GM12873 (cell line): ENCODE data around the gene MAP3K1.

ENCODE experiments used
- CTCF ChIP-seq: IDR thresholded peaks from 2 replicates; pipeline ENCODE4 v1.5.1; 2012; ENCODE audit warnings: low read depth, mild to moderate bottlenecking, moderate library complexity, low read length, control low read depth; ENCODE audit not compliant: insufficient read depth; ENCODE audit errors: missing control alignments

Gene MAP3K1

GRCh38 chr5:56910210-56910965 is 95.0 kb downstream of the MAP3K1 start:
- no peak for TF ChIP-seq CTCF

DNA sequence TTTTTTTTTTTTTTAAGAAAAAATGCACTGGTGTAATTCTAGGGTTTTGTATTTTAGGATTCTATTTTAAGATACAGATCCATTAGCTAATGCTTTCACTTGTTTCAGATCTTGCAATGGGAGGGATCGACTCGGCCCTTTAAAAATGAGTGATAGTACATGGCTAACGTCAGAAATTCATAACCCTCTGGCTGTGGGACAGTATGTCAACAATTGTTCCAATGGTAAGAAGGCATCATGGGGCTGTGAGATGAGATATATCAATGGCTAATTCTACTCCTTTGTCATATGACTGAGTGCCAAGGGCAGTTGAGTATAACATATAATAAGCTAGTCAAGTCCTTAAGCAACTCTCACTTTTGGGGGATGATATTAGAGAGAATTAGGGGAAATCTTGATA is 98.4 kb downstream of the MAP3K1 start:
- no peak for TF ChIP-seq CTCF

DNA sequence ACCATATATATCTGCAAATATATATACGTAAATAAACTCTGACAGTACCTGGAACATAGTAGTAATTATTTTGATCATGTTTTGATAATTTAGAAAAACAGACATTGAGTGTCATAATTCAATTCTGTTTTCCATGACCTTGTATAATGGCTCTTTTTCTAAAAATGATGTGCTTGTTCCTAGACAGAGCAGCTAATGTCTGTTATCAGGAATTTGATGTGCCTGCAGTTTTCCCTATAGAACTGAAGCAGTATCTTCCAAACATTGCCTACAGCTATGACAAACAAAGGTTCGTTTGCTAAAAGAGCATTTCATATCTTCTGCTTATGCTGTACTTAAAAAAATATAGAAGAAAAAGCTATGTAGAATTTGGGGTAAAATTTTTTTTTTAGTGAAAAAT is 99.3 kb downstream of the MAP3K1 start:
- TF ChIP-seq CTCF, result no peak

- no peak for TF ChIP-seq CTCF
Measured at GRCh38 chr5:56917534-56917933, 102.2 kb downstream of the MAP3K1 start.

- TF ChIP-seq CTCF, result no peak
Measured at GRCh38 chr5:56918054-56918453, 102.7 kb downstream of the MAP3K1 start.

DNA sequence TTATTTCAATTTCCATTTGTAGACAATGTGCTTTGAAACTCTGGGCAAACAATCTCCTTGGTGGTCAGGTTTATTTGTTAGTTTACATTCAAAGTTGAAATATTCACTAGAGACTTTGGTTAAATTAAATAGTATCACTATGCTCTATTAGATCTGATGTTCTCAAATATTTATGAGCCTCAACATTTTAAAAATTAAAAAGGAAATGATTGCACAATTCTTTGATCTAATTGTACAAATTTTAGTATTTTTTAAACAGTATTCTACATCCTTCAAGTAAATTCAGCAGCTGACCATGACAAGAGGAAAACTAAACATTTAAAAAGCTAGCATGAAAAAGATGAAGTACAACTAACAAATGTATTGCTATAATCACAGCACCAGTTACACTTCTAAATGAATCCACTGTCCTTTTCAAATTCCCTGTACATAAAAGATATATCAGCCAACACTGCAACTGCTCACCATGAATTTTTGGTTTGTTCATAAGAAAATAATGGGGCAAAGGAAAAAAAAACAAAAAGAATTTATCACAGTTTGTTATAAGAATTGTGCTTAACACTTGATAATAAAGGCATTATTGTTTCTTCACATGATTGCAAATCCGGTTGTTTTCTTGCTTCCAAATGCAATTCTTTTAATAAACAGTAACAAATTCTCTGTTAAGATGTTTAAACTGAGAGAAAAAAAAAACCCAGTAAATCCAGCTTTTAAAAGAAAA is 104.8 kb downstream of the MAP3K1 start:
- TF ChIP-seq CTCF, result no peak

DNA sequence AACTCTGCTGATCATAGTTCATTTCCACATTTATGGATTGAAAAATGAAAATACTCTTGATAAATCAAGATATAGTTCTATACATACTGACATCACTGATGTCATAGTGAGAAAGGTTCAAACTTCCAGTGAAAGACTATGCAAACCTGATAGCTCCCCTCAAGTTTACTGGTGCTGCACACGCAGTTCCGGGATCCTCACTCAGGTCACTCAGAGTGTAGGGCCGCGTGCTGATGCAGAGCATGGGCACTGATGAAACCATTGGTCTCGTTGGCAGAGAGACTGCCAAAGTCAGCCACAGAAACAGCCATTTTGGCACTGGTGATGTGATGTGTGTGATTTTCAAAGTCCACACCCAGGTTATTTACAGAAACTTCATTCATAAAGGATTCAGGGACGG is 107.6 kb downstream of the MAP3K1 start:
- TF ChIP-seq CTCF, result no peak
